ENCODE results near the gene OR5K3. TPM values are rescaled to one million over a fixed set of nuclear protein-coding genes. Genes with fewer than 3 reads are reported as not detected.
"Not testable (repeated sequence)": the region's sequence is repeated elsewhere in the genome, so short reads cannot be mapped to it uniquely, and the experiment has no call there.

Gene OR5K3
- total RNA-seq, 1 donor from 2014 or later = not detected

DNA sequence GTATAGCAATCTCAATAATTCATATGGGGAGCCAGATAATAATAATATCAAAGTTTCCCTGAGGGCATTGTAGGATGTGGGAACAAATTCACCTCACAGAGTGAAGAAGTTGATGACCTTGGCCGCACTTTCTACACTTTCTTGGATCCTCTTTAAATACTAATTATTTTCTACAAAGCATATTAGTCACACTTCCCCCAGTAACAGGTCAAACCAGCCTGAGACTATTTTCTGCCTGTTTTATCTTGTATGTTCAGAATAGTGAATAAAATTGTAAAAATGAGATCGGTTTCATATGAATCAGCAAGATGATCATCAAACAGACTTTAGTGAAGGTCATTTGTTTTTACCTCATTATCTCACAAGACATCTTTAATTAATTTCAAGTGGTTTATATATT is 2.3 kb upstream of the OR5K3 start:
- H3K27me3 ChIP-seq (ENCODE audit: insufficient read depth, low read length) = no peaks in the 10 kb centered on the region
- no peak overlapping the region for H3K4me2 ChIP-seq (ENCODE audit: low read length)
- Mint-ChIP-seq H3K27me3 (ENCODE audit: low read depth, unreplicated experiment) (peaks cover 3% of the 10 kb centered on the region), H3K4me3 (ENCODE audit: unreplicated experiment) (no peak overlapping the region), H3K9me3 (ENCODE audit: unreplicated experiment) (no peaks in the 10 kb centered on the region), H3K4me1 (ENCODE audit: low read depth, unreplicated experiment) (no peaks in the 10 kb centered on the region), H3K27ac (ENCODE audit: unreplicated experiment) (no peak overlapping the region), H3K36me3 (ENCODE audit: low read depth, unreplicated experiment) (no peaks in the 10 kb centered on the region)
- no peaks in the 10 kb centered on the region for H3K4me1 ChIP-seq (ENCODE audit: insufficient read depth, low read length)
- DNase-seq (ENCODE audit: low read depth) (no peak), FAIRE-seq (no peak)
- H4K20me1 ChIP-seq (ENCODE audit: insufficient read depth, low read length) = no peaks in the 10 kb centered on the region
- no peak overlapping the region for H3K4me3 ChIP-seq (ENCODE audit: insufficient read depth, low read depth, low read length)
- no peaks in the 10 kb centered on the region for H3K79me2 ChIP-seq (ENCODE audit: insufficient read depth, low read length)
- no peaks in the 10 kb centered on the region for H3K9me3 ChIP-seq (ENCODE audit: insufficient read depth, low read depth, low read length)
- H3K9ac ChIP-seq (ENCODE audit: low read length) = no peak overlapping the region
- TF ChIP-seq EZH2 (IDR thresholded peaks at IDR 0.05; ENCODE audit: insufficient read depth, low read length) = no peak
- TF ChIP-seq, protein P1, sequence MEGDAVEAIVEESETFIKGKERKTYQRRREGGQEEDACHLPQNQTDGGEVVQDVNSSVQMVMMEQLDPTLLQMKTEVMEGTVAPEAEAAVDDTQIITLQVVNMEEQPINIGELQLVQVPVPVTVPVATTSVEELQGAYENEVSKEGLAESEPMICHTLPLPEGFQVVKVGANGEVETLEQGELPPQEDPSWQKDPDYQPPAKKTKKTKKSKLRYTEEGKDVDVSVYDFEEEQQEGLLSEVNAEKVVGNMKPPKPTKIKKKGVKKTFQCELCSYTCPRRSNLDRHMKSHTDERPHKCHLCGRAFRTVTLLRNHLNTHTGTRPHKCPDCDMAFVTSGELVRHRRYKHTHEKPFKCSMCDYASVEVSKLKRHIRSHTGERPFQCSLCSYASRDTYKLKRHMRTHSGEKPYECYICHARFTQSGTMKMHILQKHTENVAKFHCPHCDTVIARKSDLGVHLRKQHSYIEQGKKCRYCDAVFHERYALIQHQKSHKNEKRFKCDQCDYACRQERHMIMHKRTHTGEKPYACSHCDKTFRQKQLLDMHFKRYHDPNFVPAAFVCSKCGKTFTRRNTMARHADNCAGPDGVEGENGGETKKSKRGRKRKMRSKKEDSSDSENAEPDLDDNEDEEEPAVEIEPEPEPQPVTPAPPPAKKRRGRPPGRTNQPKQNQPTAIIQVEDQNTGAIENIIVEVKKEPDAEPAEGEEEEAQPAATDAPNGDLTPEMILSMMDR (IDR thresholded peaks at IDR 0.05; ENCODE audit: insufficient read depth, low read depth, low read length) = no peak
- no peak overlapping the region for H2AFZ ChIP-seq (ENCODE audit: low read depth, low read length)
- no peak overlapping the region for H3K27ac ChIP-seq (ENCODE audit: low read depth, low read length)
- H3K36me3 ChIP-seq (ENCODE audit: insufficient read depth, low read length) = no peaks in the 10 kb centered on the region

DNA sequence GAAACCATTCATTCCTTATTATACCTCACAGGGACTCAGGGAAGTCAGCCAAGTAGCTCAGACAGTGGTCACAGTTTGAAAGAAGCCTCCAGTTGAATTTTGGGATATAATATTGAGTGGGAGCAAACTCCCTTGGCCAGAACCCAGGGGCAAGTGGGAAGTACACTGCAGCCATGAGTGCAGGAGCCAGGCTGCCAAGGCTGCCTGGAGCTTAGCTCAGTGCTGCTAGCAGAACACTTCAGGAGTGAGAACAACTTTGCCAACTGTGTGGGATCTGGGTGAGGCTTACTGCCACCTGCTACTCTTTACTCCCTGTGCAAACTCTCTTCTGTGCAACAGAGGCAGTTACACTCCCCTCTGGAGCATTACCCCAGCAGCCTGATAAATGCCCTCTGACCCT is 4.6 kb downstream of the OR5K3 start:
- Histone ChIP-seq H3K79me2 (ENCODE audit: insufficient read depth, low read length) (no peaks in the 10 kb centered on the region), H3K36me3 (ENCODE audit: insufficient read depth, low read length) (no peaks in the 10 kb centered on the region), H2AFZ (ENCODE audit: low read depth, low read length) (no peak overlapping the region), H3K4me3 (ENCODE audit: insufficient read depth, low read depth, low read length) (no peak overlapping the region), H4K20me1 (ENCODE audit: insufficient read depth, low read length) (no peaks in the 10 kb centered on the region), H3K4me2 (ENCODE audit: low read length) (no peak overlapping the region), H3K9ac (ENCODE audit: low read length) (no peak overlapping the region), H3K4me1 (ENCODE audit: insufficient read depth, low read length) (no peaks in the 10 kb centered on the region), H3K27me3 (ENCODE audit: insufficient read depth, low read length) (no peaks in the 10 kb centered on the region), H3K9me3 (ENCODE audit: insufficient read depth, low read depth, low read length) (no peaks in the 10 kb centered on the region), H3K27ac (ENCODE audit: low read depth, low read length) (no peak overlapping the region)
- Mint-ChIP-seq H3K9me3 (ENCODE audit: unreplicated experiment) (peaks cover 6% of the 10 kb centered on the region), H3K4me1 (ENCODE audit: low read depth, unreplicated experiment) (no peaks in the 10 kb centered on the region), H3K36me3 (ENCODE audit: low read depth, unreplicated experiment) (no peaks in the 10 kb centered on the region), H3K4me3 (ENCODE audit: unreplicated experiment) (no peak overlapping the region), H3K27ac (ENCODE audit: unreplicated experiment) (no peak overlapping the region), H3K27me3 (ENCODE audit: low read depth, unreplicated experiment) (peaks cover 13% of the 10 kb centered on the region)
- FAIRE-seq (no peak), DNase-seq (ENCODE audit: low read depth) (no peak)
- no peak for TF ChIP-seq EZH2 (IDR thresholded peaks at IDR 0.05; ENCODE audit: insufficient read depth, low read length)
- TF ChIP-seq, protein P1 (IDR thresholded peaks at IDR 0.05; ENCODE audit: insufficient read depth, low read depth, low read length) = no peak

DNA sequence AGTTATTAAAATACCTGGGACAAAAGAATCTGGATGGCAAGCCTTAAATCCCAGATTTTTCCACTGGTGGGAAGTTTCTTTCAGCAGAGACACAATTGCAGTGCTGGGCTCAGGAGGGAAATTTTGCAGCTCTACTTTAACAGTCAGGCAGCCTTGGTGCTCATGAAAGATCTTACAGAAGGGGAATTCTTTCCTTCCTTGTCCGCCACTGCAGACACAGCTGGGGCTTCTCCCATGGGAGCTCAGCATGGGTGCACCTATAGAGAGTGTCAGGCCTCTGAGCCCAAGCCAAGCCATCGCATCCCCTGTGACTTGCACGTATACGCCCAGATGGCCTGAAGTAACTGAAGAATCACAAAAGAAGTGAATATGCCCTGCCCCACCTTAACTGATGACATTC is 6.0 kb downstream of the OR5K3 start:
- not testable (repeated sequence) for H3K27me3 ChIP-seq (ENCODE audit: insufficient read depth, low read length); H3K4me1 Mint-ChIP-seq (ENCODE audit: low read depth, unreplicated experiment); H4K20me1 ChIP-seq (ENCODE audit: insufficient read depth, low read length); H3K9me3 ChIP-seq (ENCODE audit: insufficient read depth, low read depth, low read length); H3K4me3 Mint-ChIP-seq (ENCODE audit: unreplicated experiment); H3K36me3 Mint-ChIP-seq (ENCODE audit: low read depth, unreplicated experiment); H3K9me3 Mint-ChIP-seq (ENCODE audit: unreplicated experiment); H3K4me3 ChIP-seq (ENCODE audit: insufficient read depth, low read depth, low read length); H3K27ac Mint-ChIP-seq (ENCODE audit: unreplicated experiment); H3K27ac ChIP-seq (ENCODE audit: low read depth, low read length); H3K27me3 Mint-ChIP-seq (ENCODE audit: low read depth, unreplicated experiment); H3K9ac ChIP-seq (ENCODE audit: low read length); H3K36me3 ChIP-seq (ENCODE audit: insufficient read depth, low read length); H2AFZ ChIP-seq (ENCODE audit: low read depth, low read length); H3K4me2 ChIP-seq (ENCODE audit: low read length); DNase-seq (ENCODE audit: low read depth); H3K79me2 ChIP-seq (ENCODE audit: insufficient read depth, low read length); FAIRE-seq; H3K4me1 ChIP-seq (ENCODE audit: insufficient read depth, low read length)
